PC-9 (cell line): Measurements from ENCODE around the gene KIAA0753. TPM values are rescaled to one million over a fixed set of nuclear protein-coding genes. Genes with fewer than 3 reads are reported as not detected.

Source experiments
- BruUV-seq: library from RNA; stranded (reverse); fragments of 400-500 nt; replicated peaks from 2 replicates; lab custom pipeline; 2021; lab: Mats Ljungman, UMichigan
- CTCF ChIA-PET: fragments of 300-600 bp; sonication (Branson Sonifier 250); formaldehyde crosslinking; loops from one replicate; lab custom pipeline; 2022; ENCODE audit warnings: antibody characterized with exemption; lab: Charles Lee
- POLR2A ChIA-PET: fragments of 300-600 bp; sonication (Branson Sonifier 250); formaldehyde crosslinking; loops from one replicate; lab custom pipeline; 2022; ENCODE audit warnings: antibody characterized with exemption; ENCODE audit not compliant: unreplicated experiment; lab: Charles Lee
- DNase-seq, 2 experiments: peaks; one replicate each; pipeline versions ENCODE4 v3.0.0 to v3.0.0-alpha.2; 2015 to 2022; ENCODE audit warnings: mixed read lengths in 1 of 2
- H2AFZ ChIP-seq: fragments of 200-600 bp; sonication (generic); 2 replicates; pipeline ENCODE4 v1.8.1; 2017; ENCODE audit warnings: antibody characterized with exemption
- H3F3A ChIP-seq: fragments of 200-600 bp; sonication (generic); 2 replicates; pipeline ENCODE4 v1.8.1; 2017; ENCODE audit warnings: antibody characterized with exemption, mild to moderate bottlenecking, low read depth; ENCODE audit not compliant: insufficient read depth
- H3K27ac ChIP-seq: fragments of 200-600 bp; sonication (generic); 2 replicates; pipeline ENCODE4 v1.6.1; 2016; ENCODE audit warnings: mixed run types
- H3K27me3 ChIP-seq: fragments of 200-600 bp; sonication (generic); 2 replicates; pipeline ENCODE4 v1.6.1; 2016; ENCODE audit warnings: low read depth, mixed run types; ENCODE audit not compliant: insufficient read depth
- H3K36me3 ChIP-seq: fragments of 200-600 bp; sonication (generic); 2 replicates; pipeline ENCODE4 v1.6.1; 2016; ENCODE audit warnings: low read depth, mixed run types
- H3K4me1 ChIP-seq: fragments of 200-600 bp; sonication (generic); replicated peaks from 2 replicates; pipeline ENCODE4 v1.6.1; 2016; ENCODE audit warnings: mixed run types; ENCODE audit not compliant: insufficient read depth
- H3K4me2 ChIP-seq: fragments of 200-600 bp; sonication (generic); 2 replicates; pipeline ENCODE4 v1.6.1; 2017; ENCODE audit warnings: mixed run types
- H3K4me3 ChIP-seq: fragments of 200-600 bp; sonication (generic); 2 replicates; pipeline ENCODE4 v1.6.1; 2016; ENCODE audit warnings: mixed run types
- H3K79me2 ChIP-seq: fragments of 200-600 bp; sonication (generic); 2 replicates; pipeline ENCODE4 v1.6.1; 2017; ENCODE audit warnings: low read depth, mixed run types
- H3K9me2 ChIP-seq: fragments of 200-600 bp; sonication (generic); 2 replicates; pipeline ENCODE4 v1.8.1; 2017; ENCODE audit warnings: mild to moderate bottlenecking; ENCODE audit not compliant: insufficient read depth
- H3K9me3 ChIP-seq: fragments of 200-600 bp; sonication (generic); 2 replicates; pipeline ENCODE4 v1.8.1; 2016; ENCODE audit warnings: low read depth; ENCODE audit not compliant: insufficient read depth
- H4K20me1 ChIP-seq: fragments of 200-600 bp; sonication (generic); 2 replicates; pipeline ENCODE4 v1.8.1; 2017; ENCODE audit not compliant: insufficient read depth
- CTCF ChIP-seq: fragments of 200-600 bp; sonication (generic); conservative IDR thresholded peaks from 2 replicates; pipeline ENCODE4 v1.6.1; 2017; ENCODE audit warnings: mixed run types, antibody characterized with exemption, mild to moderate bottlenecking, moderate library complexity
- EZH2 ChIP-seq: fragments of 200-600 bp; sonication (generic); IDR thresholded peaks from 2 replicates; pipeline ENCODE4 v1.8.0; 2017; ENCODE audit warnings: antibody characterized with exemption, low read depth
- intact Hi-C: fragments of 100-400 bp; cut with micrococcal nuclease; formaldehyde crosslinking; loops from one replicate; pipeline ENCODE4 v1.10.0; 2022; ENCODE audit not compliant: unreplicated experiment
- total RNA-seq: library from RNA; stranded (reverse); gene quantifications from 2 replicates; pipeline ENCODE4 v1.2.3, GENCODE V29; 2021

Gene KIAA0753
- total RNA-seq, 1 experiment from 2014 or later = 47.0 TPM

- TF ChIP-seq CTCF = no peak
- TF ChIP-seq EZH2 = no peak
- H3K9me2 ChIP-seq = no peaks in the 10 kb centered on the region
- no peaks in the 10 kb centered on the region; the same call in 1 of the 2 replicates for H4K20me1 ChIP-seq
- intact Hi-C loops = no loop called here
- H3K4me1 ChIP-seq = peaks cover 24% of the 10 kb centered on the region
- H3K27me3 ChIP-seq = no peaks in the 10 kb centered on the region
- peak overlapping the region; percentile 81; the same call in 1 of the 2 replicates for H3K4me3 ChIP-seq
- H3K9me3 ChIP-seq = no peaks in the 10 kb centered on the region
- H3K79me2 ChIP-seq = peaks cover 56% of the 10 kb centered on the region
- peaks cover 28% of the 10 kb centered on the region for H3F3A ChIP-seq
- peaks cover 29% of the 10 kb centered on the region for H3K36me3 ChIP-seq
- peak overlapping the region; percentile 95 for H3K4me2 ChIP-seq
- no peak overlapping the region for H3K27ac ChIP-seq
- ChIA-PET POLR2A (interaction anchor here (0.6 kb wide), 1 partner anchor 13 kb away, joined by 8 read pairs; no protein-coding TSS in a partner anchor), CTCF (no interaction called here)
- H2AFZ ChIP-seq = no peak overlapping the region
- no peak for DNase-seq
- BruUV-seq = no TSS peak
Observed at GRCh38 chr17:6638046-6638908, 2.2 kb downstream of the KIAA0753 start.

- no peak for DNase-seq
- no peak overlapping the region for H3K4me3 ChIP-seq
- H3F3A ChIP-seq = peaks cover 19% of the 10 kb centered on the region
- no peak overlapping the region for H3K4me2 ChIP-seq
- TF ChIP-seq CTCF = no peak
- TF ChIP-seq EZH2 = no peak
- peaks cover 47% of the 10 kb centered on the region for H3K79me2 ChIP-seq
- no peaks in the 10 kb centered on the region; the same call in 1 of the 2 replicates for H4K20me1 ChIP-seq
- H3K27me3 ChIP-seq = no peaks in the 10 kb centered on the region
- H3K27ac ChIP-seq = no peak overlapping the region
- H3K36me3 ChIP-seq = peaks cover 30% of the 10 kb centered on the region
- H3K9me3 ChIP-seq = no peaks in the 10 kb centered on the region
- H3K4me1 ChIP-seq = peaks cover 16% of the 10 kb centered on the region
- no peaks in the 10 kb centered on the region for H3K9me2 ChIP-seq
- ChIA-PET CTCF (no interaction called here), POLR2A (no interaction called here)
- intact Hi-C loops = no loop called here
- no TSS peak for BruUV-seq
- H2AFZ ChIP-seq = no peak overlapping the region
Observed at GRCh38 chr17:6637458-6637840, 3.1 kb downstream of the KIAA0753 start.

- Histone ChIP-seq H3F3A (peaks cover 13% of the 10 kb centered on the region), H3K9me2 (no peaks in the 10 kb centered on the region), H3K9me3 (no peaks in the 10 kb centered on the region), H4K20me1 (no peaks in the 10 kb centered on the region), H3K4me1 (peaks cover 9% of the 10 kb centered on the region), H3K27ac (no peak overlapping the region), H2AFZ (no peak overlapping the region), H3K27me3 (no peaks in the 10 kb centered on the region), H3K4me2 (no peak overlapping the region), H3K79me2 (peaks cover 41% of the 10 kb centered on the region), H3K36me3 (peaks cover 33% of the 10 kb centered on the region), H3K4me3 (no peak overlapping the region)
- TF ChIP-seq CTCF = no peak
- no peak for TF ChIP-seq EZH2
- POLR2A ChIA-PET = no interaction called here
- CTCF ChIA-PET = no interaction called here
- BruUV-seq = no TSS peak
- intact Hi-C loops = no loop called here
- DNase-seq = no peak
Observed at GRCh38 chr17:6636616-6637457, 3.7 kb downstream of the KIAA0753 start.
